Stimulated activated CD8-positive, alpha-beta memory T cell treated with anti-CD3 and anti-CD28 coated beads, Interleukin-2, amount 100 ng/mL, for 1 hour (primary cell): ENCODE data around the gene KIAA1958.
"Not testable (repeated sequence)": the region's sequence is repeated elsewhere in the genome, so short reads cannot be mapped to it uniquely, and the experiment has no call there.

Experiments used
- DNase-seq, 2 donors: peaks; one replicate each; pipeline ENCODE4 v3.0.0-alpha.2; 2020; ENCODE audit warnings: low read depth in 2 of 2

KIAA1958 gene

GRCh38 chr9:112555101-112555643, 68.5 kb downstream of the KIAA1958 start:
- no peak for DNase-seq

- no peak for DNase-seq
Observed at GRCh38 chr9:112555844-112556482, 69.3 kb downstream of the KIAA1958 start.

GRCh38 chr9:112556497-112557442, 70.1 kb downstream of the KIAA1958 start:
- DNase-seq: no peak

DNA sequence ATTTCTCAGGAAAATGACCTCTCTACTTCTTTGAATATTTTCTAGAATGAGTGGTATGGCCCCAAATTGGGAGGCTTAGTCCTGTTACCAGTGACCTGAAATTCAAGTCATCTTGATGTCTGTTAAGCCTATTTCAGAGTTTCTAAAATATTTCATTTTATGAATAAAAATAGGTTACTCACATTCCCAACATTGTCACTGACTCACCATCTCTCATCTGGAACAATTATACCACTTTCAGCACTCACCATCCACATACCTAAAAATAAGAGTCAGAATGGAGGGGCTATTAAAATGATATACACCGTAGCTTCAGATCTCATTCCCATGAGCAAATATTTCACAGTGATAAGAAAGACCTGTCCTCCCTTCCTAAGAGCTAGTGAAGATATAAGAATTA, 71.8 kb downstream of the KIAA1958 start:
- no peak for DNase-seq

DNA sequence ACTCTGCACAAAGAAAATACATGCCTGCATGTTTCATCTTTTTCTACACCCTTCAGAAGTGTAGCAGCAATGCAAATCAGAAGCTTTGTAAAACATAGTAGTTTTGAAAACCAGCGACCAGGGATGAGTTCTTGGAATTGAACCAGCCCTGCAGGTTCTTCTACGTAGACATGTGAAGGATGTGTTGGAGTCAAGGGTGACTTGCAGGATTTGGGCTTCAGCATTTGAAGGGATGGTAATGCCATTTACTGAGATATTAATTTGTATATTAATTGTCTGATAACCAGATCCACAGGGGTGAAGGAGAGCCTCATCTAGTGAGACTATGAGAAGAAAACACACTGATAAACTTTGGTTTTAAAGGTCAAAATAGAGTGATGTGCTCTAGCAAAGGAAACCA, 72.4 kb downstream of the KIAA1958 start:
- no peak for DNase-seq

- DNase-seq: no peak
Observed at GRCh38 chr9:112559629-112560413, 73.2 kb downstream of the KIAA1958 start.

DNA sequence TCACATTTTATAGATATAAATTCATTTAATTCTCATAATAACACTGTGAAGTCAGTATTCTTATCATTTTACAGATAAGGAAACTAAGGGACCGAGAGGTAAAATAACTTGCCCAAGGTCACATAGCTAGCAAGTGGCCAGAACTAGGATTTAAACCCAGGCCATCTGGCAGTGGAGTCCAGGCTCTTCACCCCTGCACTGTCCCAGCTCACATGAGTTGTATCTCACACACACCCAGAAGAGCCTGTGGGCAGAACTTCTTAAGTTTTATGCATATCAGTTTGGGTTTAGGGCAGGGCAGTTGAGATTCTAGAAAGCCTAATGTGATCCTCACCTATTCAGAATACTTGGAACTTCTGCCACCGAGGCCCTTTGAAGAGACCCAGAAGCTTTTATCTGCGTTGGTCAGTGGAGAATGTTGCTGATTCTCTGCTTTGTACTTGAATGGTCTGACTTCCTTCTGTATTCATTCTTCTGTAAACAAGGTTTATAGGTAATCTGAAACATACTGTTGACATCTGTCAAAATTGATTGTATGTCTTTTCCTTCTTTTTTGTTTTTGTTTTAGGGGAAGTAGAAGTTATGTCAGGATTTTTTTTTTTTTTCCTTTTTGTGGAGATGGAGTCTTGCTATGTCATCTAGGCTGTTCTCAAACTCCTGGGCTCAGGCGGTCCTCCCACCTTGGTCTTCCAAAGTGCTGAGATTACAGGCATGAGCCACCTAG, 75.8 kb downstream of the KIAA1958 start:
- no peak for DNase-seq

DNA sequence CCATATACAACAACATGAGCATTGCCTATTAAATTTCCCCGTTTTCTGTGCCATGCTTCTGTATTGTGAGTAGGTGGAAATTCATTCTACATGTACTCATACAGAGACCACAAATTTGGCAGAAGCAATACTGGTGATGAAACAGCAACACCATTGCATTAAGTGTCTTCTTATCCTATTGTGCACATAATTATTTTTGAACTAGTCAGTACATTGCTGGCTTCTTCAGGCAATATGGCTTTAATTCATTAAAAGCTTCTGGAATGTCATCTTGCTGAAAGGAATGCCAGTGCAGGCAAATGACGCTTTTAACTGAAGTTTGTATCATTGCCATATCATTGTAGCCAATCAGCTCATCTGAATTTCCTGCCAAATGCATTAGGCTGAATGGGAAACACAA, 82.6 kb downstream of the KIAA1958 start:
- DNase-seq: no peak

DNA sequence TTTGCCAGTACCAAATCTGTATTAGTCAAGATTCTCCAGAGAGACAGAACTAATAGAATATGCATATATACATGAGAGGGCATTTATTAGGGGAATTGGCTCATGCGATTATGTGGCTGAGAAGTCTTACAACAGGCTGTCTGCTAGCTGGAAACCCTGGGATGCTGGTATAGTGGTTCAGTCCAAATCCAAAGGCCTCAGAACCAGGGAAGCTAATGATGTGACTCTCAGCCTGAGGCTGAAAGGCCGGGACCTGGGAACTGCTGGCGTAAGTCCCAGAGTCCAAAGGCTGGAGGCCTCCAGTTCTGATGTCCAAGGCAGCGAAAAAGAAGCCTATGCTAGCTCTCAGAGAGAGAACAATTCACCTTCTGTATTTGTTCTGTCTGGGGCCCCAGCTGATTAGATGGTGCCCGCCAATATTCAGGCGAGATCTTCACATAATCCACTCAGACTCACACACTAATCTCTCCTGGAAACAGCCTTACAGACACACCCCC, 84.1 kb downstream of the KIAA1958 start:
- DNase-seq: no peak

- no peak for DNase-seq
Observed at GRCh38 chr9:112571624-112572355, 85.2 kb downstream of the KIAA1958 start.

DNA sequence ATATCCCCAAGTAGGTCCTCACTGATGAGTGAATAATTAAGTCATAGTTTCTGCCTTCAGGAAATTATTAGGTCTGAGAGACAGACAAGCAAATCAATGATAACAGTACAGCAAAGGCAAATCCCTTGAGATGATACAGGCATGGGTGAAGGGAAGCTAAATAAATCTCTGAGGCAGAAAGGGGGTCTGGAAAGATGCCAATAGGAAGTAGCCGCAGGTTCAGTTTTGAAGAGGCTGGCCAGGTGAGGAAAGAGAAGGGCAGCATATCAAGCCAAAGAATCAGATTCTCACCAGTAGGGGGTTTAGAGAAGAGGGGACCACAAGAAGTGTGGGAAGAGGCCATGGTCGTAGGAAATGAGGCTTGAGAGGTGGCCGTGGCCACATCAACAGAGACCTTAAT, 85.8 kb downstream of the KIAA1958 start:
- DNase-seq: no peak

- DNase-seq: no peak
Observed at GRCh38 chr9:112574008-112574407, 87.4 kb downstream of the KIAA1958 start.

DNA sequence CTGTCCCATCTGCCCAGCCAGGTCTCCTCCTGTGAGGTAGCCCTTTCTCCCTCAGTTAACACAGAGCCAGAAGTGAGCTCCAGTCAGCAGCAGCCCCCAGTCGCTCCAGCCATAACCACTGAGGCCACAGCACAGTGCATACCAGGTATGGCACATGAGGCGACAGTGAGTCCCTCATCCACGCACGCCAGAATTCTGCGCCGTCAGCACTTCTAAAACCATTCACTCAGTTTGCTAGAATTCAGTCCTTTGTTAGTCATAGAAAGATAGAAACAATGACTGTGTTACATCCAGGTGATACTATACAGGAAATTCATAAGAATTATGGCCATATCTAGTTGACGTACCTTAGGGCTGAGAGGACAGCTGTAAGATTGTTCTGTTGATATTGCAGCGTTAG, 88.5 kb downstream of the KIAA1958 start:
- DNase-seq: no peak

DNA sequence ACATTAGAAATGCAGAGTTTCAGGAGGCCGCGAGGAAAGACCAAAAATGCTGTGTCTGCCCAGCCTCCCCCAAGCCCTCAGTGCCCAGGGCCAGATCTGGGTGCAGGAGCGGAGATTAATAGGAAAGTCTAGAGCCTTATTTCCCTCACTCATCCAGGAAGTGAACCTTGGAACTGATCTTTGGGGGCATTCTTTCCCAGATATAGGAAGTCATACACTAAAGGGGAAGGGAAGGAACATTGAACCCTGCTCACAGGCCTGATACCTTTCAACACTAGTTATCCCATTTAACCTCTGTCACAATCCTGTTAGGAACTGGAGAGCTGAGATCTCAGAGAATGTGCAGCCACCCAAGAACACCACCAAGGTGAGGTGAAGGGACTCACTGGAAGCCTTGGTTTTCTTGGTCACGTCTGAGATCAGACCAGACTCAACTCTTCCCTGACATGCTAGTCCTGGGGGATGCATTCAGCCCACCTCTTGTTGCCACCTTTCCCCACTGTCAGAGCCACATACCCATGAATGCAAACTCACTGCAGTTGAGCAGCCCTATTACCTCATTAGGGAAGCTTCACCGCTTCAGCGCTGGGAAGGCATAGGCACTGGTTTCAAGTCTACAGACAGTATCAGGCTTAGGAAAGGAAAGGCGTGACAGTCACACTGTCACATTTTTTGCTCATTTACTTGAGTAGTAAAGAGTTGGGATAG, 95.0 kb downstream of the KIAA1958 start:
- no peak for DNase-seq

GRCh38 chr9:112582371-112583262, 96.0 kb downstream of the KIAA1958 start:
- no peak for DNase-seq

GRCh38 chr9:112586599-112587155, 100.0 kb downstream of the KIAA1958 start:
- no peak for DNase-seq

- not testable (repeated sequence) for DNase-seq
Observed at GRCh38 chr9:112591875-112592274, 105.2 kb downstream of the KIAA1958 start.

- DNase-seq: no peak
Observed at GRCh38 chr9:112599732-112600131, 113.1 kb downstream of the KIAA1958 start.
